CD8-positive, alpha-beta memory T cell (primary cell): ENCODE measurements around the gene SERPINA1. TPM values are rescaled to one million over a fixed set of nuclear protein-coding genes. Genes with fewer than 3 reads are reported as not detected.

Experiments
- CTCF ChIA-PET: fragments of 350-600 bp; sonication (Branson Sonifier 250); formaldehyde crosslinking; loops from one replicate; lab custom pipeline; 2021; ENCODE audit warnings: antibody characterized with exemption; lab: Charles Lee
- POLR2A ChIA-PET: fragments of 350-600 bp; sonication (Branson Sonifier 250); formaldehyde crosslinking; loops from one replicate; lab custom pipeline; 2021; ENCODE audit warnings: antibody characterized with exemption; lab: Charles Lee
- DNase-seq, 5 donors: peaks; one replicate each; pipeline versions ENCODE4 v3.0.0 to v3.0.0-alpha.2; 2020 to 2022; ENCODE audit warnings: mixed read lengths in 1 of 5
- H3K27ac ChIP-seq: one replicate; pipeline ENCODE4 v1.7.0; 2013; ENCODE audit warnings: low read depth, mild to moderate bottlenecking, low read length, moderate library complexity
- H3K27me3 ChIP-seq: 2 replicates; pipeline ENCODE4 v1.7.0; 2013; ENCODE audit warnings: low read length, mild to moderate bottlenecking; ENCODE audit not compliant: insufficient read depth, poor library complexity, severe bottlenecking
- H3K36me3 ChIP-seq: 2 replicates; pipeline ENCODE4 v1.7.0; 2013; ENCODE audit warnings: mild to moderate bottlenecking, low read length, moderate library complexity; ENCODE audit not compliant: insufficient read depth
- H3K4me1 ChIP-seq: 2 replicates; pipeline ENCODE4 v1.7.0; 2013; ENCODE audit warnings: mild to moderate bottlenecking, low read length, moderate library complexity; ENCODE audit not compliant: insufficient read depth
- H3K4me3 ChIP-seq: 2 replicates; pipeline ENCODE4 v1.7.0; 2013; ENCODE audit warnings: mild to moderate bottlenecking, low read length
- H3K9me3 ChIP-seq: 2 replicates; pipeline ENCODE4 v1.7.0; 2013; ENCODE audit warnings: mild to moderate bottlenecking, low read length
- H3K27ac Mint-ChIP-seq, 8 donors: one replicate each; pipeline ENCODE4 v1.8.0; 2020 to 2021; ENCODE audit warnings: mixed read lengths in 8 of 8, mild to moderate bottlenecking in 6 of 8, inconsistent platforms in 3 of 8, moderate library complexity in 3 of 8
- H3K27me3 Mint-ChIP-seq, 2 donors: one replicate each; pipeline ENCODE4 v1.8.0; 2020 to 2021; ENCODE audit warnings: mixed read lengths in 2 of 2, mild to moderate bottlenecking in 1 of 2, moderate library complexity in 1 of 2
- H3K36me3 Mint-ChIP-seq, 3 donors: one replicate each; pipeline ENCODE4 v1.8.0; 2020 to 2021; ENCODE audit warnings: mixed read lengths in 3 of 3, inconsistent platforms in 1 of 3, mild to moderate bottlenecking in 1 of 3
- H3K4me1 Mint-ChIP-seq, 3 donors: one replicate each; pipeline ENCODE4 v1.8.0; 2020 to 2021; ENCODE audit warnings: mixed read lengths in 3 of 3, inconsistent platforms in 1 of 3, mild to moderate bottlenecking in 1 of 3
- H3K4me3 Mint-ChIP-seq, 7 donors: one replicate each; pipeline ENCODE4 v1.8.0; 2020 to 2021; ENCODE audit warnings: mixed read lengths in 7 of 7, mild to moderate bottlenecking in 6 of 7, moderate library complexity in 4 of 7, inconsistent platforms in 2 of 7
- H3K9me3 Mint-ChIP-seq, 5 donors: one replicate each; pipeline ENCODE4 v1.8.0; 2020 to 2022; ENCODE audit warnings: mixed read lengths in 5 of 5, mild to moderate bottlenecking in 3 of 5, moderate library complexity in 2 of 5, inconsistent platforms in 1 of 5
- polyA plus RNA-seq: library from polyadenylated mRNA; unstranded; fragments of 300-500 nt; fragmentation: Illumina TruSeq; gene quantifications from one replicate; pipeline ENCODE4 v1.2.3, GENCODE V29; 2021
- total RNA-seq, 2 experiments: library from RNA; stranded (reverse); gene quantifications; one replicate each; pipeline ENCODE4 v1.2.3, GENCODE V29; 2021

SERPINA1 gene
- total and polyA plus RNA-seq, 3 experiments from 2014 or later = 0.18 to 0.40 TPM; not detected in 1

GRCh38 chr14:94403312-94403932 lies 15.0 kb upstream of the SERPINA1 start:
- no peaks in the 10 kb centered on the region for H3K9me3 ChIP-seq
- no peak for DNase-seq
- H3K27ac ChIP-seq = no peak overlapping the region
- no peak overlapping the region for H3K4me3 ChIP-seq
- ChIA-PET CTCF (no interaction called here), POLR2A (no interaction called here)
- Mint-ChIP-seq H3K4me1 (no peaks in the 10 kb centered on the region), H3K4me3 (no peak overlapping the region), H3K9me3 (peaks cover 4 to 13% (median 5%) of the 10 kb centered on the region in 5 donors), H3K27ac (no peak overlapping the region), H3K27me3 (peaks cover 6 to 12% of the 10 kb centered on the region in 2 donors), H3K36me3 (no peaks in the 10 kb centered on the region)
- H3K36me3 ChIP-seq = no peaks in the 10 kb centered on the region
- no peaks in the 10 kb centered on the region for H3K4me1 ChIP-seq
- H3K27me3 ChIP-seq = no peaks in the 10 kb centered on the region

- POLR2A ChIA-PET = no interaction called here
- CTCF ChIA-PET = no interaction called here
- peaks cover 18 to 19% of the 10 kb centered on the region in 2 donors for H3K27me3 Mint-ChIP-seq
Observed at GRCh38 chr14:94401083-94401482, 12.7 kb upstream of the SERPINA1 start.

GRCh38 chr14:94400422-94400841 lies 12.0 kb upstream of the SERPINA1 start:
- ChIA-PET POLR2A (no interaction called here), CTCF (no interaction called here)
- no peaks in the 10 kb centered on the region for H3K4me1 ChIP-seq
- H3K27me3 ChIP-seq = no peaks in the 10 kb centered on the region
- H3K36me3 ChIP-seq = no peaks in the 10 kb centered on the region
- no peak overlapping the region for H3K27ac ChIP-seq
- Mint-ChIP-seq H3K27me3 (peaks cover 18 to 19% of the 10 kb centered on the region in 2 donors), H3K4me1 (no peaks in the 10 kb centered on the region), H3K9me3 (peaks cover 0 to 4% (median 0%) of the 10 kb centered on the region in 5 donors), H3K27ac (no peak overlapping the region), H3K36me3 (no peaks in the 10 kb centered on the region), H3K4me3 (no peak overlapping the region)
- no peak overlapping the region for H3K4me3 ChIP-seq
- H3K9me3 ChIP-seq = no peaks in the 10 kb centered on the region
- DNase-seq = no peak

More at GRCh38 chr14:94401083-94401482, 12.7 kb upstream of the SERPINA1 start:
- no peaks in the 10 kb centered on the region for H3K4me1 Mint-ChIP-seq
- no peak for DNase-seq
- H3K36me3 Mint-ChIP-seq = no peaks in the 10 kb centered on the region
- Histone ChIP-seq H3K27ac (no peak overlapping the region), H3K36me3 (no peaks in the 10 kb centered on the region), H3K9me3 (no peaks in the 10 kb centered on the region), H3K4me1 (no peaks in the 10 kb centered on the region), H3K4me3 (no peak overlapping the region), H3K27me3 (no peaks in the 10 kb centered on the region)
- no peak overlapping the region for H3K4me3 Mint-ChIP-seq
- peaks cover 0 to 4% (median 3%) of the 10 kb centered on the region in 5 donors for H3K9me3 Mint-ChIP-seq
- H3K27ac Mint-ChIP-seq = no peak overlapping the region

- no peaks in the 10 kb centered on the region for H3K36me3 Mint-ChIP-seq
- no peak for DNase-seq
- Histone ChIP-seq H3K27me3 (no peaks in the 10 kb centered on the region), H3K27ac (no peak overlapping the region), H3K36me3 (no peaks in the 10 kb centered on the region), H3K4me3 (no peak overlapping the region), H3K4me1 (no peaks in the 10 kb centered on the region), H3K9me3 (no peaks in the 10 kb centered on the region)
- no peak overlapping the region for H3K4me3 Mint-ChIP-seq
- peaks cover 0 to 7% (median 0%) of the 10 kb centered on the region in 3 donors for H3K4me1 Mint-ChIP-seq
- CTCF ChIA-PET = no interaction called here
- H3K27ac Mint-ChIP-seq = no peak overlapping the region
- peaks cover 0 to 4% (median 0%) of the 10 kb centered on the region in 5 donors for H3K9me3 Mint-ChIP-seq
- peaks cover 15 to 23% of the 10 kb centered on the region in 2 donors for H3K27me3 Mint-ChIP-seq
- POLR2A ChIA-PET = no interaction called here
Observed at GRCh38 chr14:94398536-94398935, 10.1 kb upstream of the SERPINA1 start.

- ChIA-PET POLR2A (no interaction called here), CTCF (no interaction called here)
- H3K9me3 Mint-ChIP-seq = peaks cover 0 to 4% (median 0%) of the 10 kb centered on the region in 5 donors
- no peak for DNase-seq
- H3K4me1 Mint-ChIP-seq = peaks cover 0 to 7% (median 0%) of the 10 kb centered on the region in 3 donors
- H3K9me3 ChIP-seq = no peaks in the 10 kb centered on the region
- H3K27me3 ChIP-seq = no peaks in the 10 kb centered on the region
- H3K27ac ChIP-seq = no peak overlapping the region
- no peaks in the 10 kb centered on the region for H3K36me3 Mint-ChIP-seq
- H3K36me3 ChIP-seq = no peaks in the 10 kb centered on the region
- H3K27ac Mint-ChIP-seq = no peak overlapping the region
- H3K27me3 Mint-ChIP-seq = peaks cover 15 to 23% of the 10 kb centered on the region in 2 donors
- no peak overlapping the region for H3K4me3 ChIP-seq
- no peak overlapping the region for H3K4me3 Mint-ChIP-seq
- no peaks in the 10 kb centered on the region for H3K4me1 ChIP-seq
Observed at GRCh38 chr14:94398182-94398479, 9.7 kb upstream of the SERPINA1 start.

- H3K9me3 Mint-ChIP-seq = peaks cover 0 to 4% (median 0%) of the 10 kb centered on the region in 5 donors
- H3K4me3 ChIP-seq = no peak overlapping the region
- H3K36me3 Mint-ChIP-seq = no peaks in the 10 kb centered on the region
- H3K36me3 ChIP-seq = no peaks in the 10 kb centered on the region
- no peak for DNase-seq
- peaks cover 15 to 23% of the 10 kb centered on the region in 2 donors for H3K27me3 Mint-ChIP-seq
- ChIA-PET POLR2A (no interaction called here), CTCF (no interaction called here)
- H3K27ac Mint-ChIP-seq = no peak overlapping the region
- no peaks in the 10 kb centered on the region for H3K27me3 ChIP-seq
- H3K4me1 Mint-ChIP-seq = peaks cover 0 to 7% (median 0%) of the 10 kb centered on the region in 3 donors
- no peaks in the 10 kb centered on the region for H3K4me1 ChIP-seq
- no peaks in the 10 kb centered on the region for H3K9me3 ChIP-seq
- H3K27ac ChIP-seq = no peak overlapping the region
- H3K4me3 Mint-ChIP-seq = no peak overlapping the region
Observed at GRCh38 chr14:94397289-94398181, 9.1 kb upstream of the SERPINA1 start.

GRCh38 chr14:94396628-94397225 lies 8.3 kb upstream of the SERPINA1 start:
- no peaks in the 10 kb centered on the region for H3K36me3 Mint-ChIP-seq
- POLR2A ChIA-PET = no interaction called here

More at GRCh38 chr14:94396628-94397225, 8.3 kb upstream of the SERPINA1 start:
- Mint-ChIP-seq H3K4me3 (no peak overlapping the region), H3K9me3 (peaks cover 0 to 4% (median 0%) of the 10 kb centered on the region in 5 donors), H3K27me3 (peaks cover 15 to 23% of the 10 kb centered on the region in 2 donors), H3K27ac (no peak overlapping the region), H3K4me1 (peaks cover 0 to 14% (median 2%) of the 10 kb centered on the region in 3 donors)
- Histone ChIP-seq H3K4me3 (no peak overlapping the region), H3K27ac (no peak overlapping the region), H3K36me3 (no peaks in the 10 kb centered on the region), H3K9me3 (no peaks in the 10 kb centered on the region), H3K4me1 (no peaks in the 10 kb centered on the region), H3K27me3 (no peaks in the 10 kb centered on the region)
- no peak for DNase-seq
- CTCF ChIA-PET = no interaction called here
